Colonic mucosa (tissue), 4 donors: ENCODE results near the gene NFE2L3. TPM values are rescaled to one million over a fixed set of nuclear protein-coding genes. Genes with fewer than 3 reads are reported as not detected.
A peak's percentile ranks its signal among the peaks of the same experiment; 100 is the strongest.
"Not testable (repeated sequence)": the region's sequence is repeated elsewhere in the genome, so short reads cannot be mapped to it uniquely, and the experiment has no call there.

ENCODE experiments used
- DNase-seq: peaks from one replicate; pipeline ENCODE4 v3.0.0-alpha.2; 2020
- H3K27ac ChIP-seq: fragments of 200-600 bp; one replicate; pipeline ENCODE4 v1.8.0; 2021
- H3K27me3 ChIP-seq: fragments of 200-600 bp; one replicate; pipeline ENCODE4 v1.8.0; 2021
- H3K36me3 ChIP-seq: fragments of 200-600 bp; one replicate; pipeline ENCODE4 v1.8.0; 2021
- H3K4me1 ChIP-seq: fragments of 200-600 bp; one replicate; pipeline ENCODE4 v1.8.0; 2021; ENCODE audit warnings: mild to moderate bottlenecking
- H3K4me3 ChIP-seq: fragments of 200-600 bp; one replicate; pipeline ENCODE4 v1.8.0; 2021
- H3K9ac ChIP-seq, 2 donors: one replicate each; pipeline ENCODE4 v1.7.0; 2013; ENCODE audit warnings: control low read depth in 2 of 2, low read depth in 2 of 2, low read length in 2 of 2
- H3K9me3 ChIP-seq: fragments of 200-600 bp; one replicate; pipeline ENCODE4 v1.8.0; 2021
- intact Hi-C: fragments of 100-400 bp; cut with DNase I; formaldehyde crosslinking; loops from one replicate; pipeline ENCODE4 v1.14.1; 2022
- total RNA-seq, 2 donors: library from RNA; stranded (reverse); fragmentation: NEBNext Ultra II Directional in 1 of 2; extraction: Animal tissue kit (Norgen Biotek cat#: 25700) in 1 of 2; gene quantifications; one replicate each; pipeline ENCODE4 v1.2.1, GENCODE V29; 2021
- TF ChIP-seq, protein P1 (sequence below): fragments of 200-600 bp; IDR thresholded peaks from one replicate; pipeline ENCODE4 v1.8.0; 2022; ENCODE audit warnings: antibody characterized with exemption, mild to moderate bottlenecking
- donor health status: healthy.
- donor health status: DM: no; HTN: no; CAD: no.
- donor health status: DM: no; HTN: no; CAD: no.

The NFE2L3 gene
- total RNA-seq, 2 donors from 2014 or later: 12.0 to 13.0 TPM

GRCh38 chr7:26149391-26149977 lies 2.5 kb upstream of the NFE2L3 start:
- intact Hi-C loops: no loop called here
- TF ChIP-seq, protein P1, sequence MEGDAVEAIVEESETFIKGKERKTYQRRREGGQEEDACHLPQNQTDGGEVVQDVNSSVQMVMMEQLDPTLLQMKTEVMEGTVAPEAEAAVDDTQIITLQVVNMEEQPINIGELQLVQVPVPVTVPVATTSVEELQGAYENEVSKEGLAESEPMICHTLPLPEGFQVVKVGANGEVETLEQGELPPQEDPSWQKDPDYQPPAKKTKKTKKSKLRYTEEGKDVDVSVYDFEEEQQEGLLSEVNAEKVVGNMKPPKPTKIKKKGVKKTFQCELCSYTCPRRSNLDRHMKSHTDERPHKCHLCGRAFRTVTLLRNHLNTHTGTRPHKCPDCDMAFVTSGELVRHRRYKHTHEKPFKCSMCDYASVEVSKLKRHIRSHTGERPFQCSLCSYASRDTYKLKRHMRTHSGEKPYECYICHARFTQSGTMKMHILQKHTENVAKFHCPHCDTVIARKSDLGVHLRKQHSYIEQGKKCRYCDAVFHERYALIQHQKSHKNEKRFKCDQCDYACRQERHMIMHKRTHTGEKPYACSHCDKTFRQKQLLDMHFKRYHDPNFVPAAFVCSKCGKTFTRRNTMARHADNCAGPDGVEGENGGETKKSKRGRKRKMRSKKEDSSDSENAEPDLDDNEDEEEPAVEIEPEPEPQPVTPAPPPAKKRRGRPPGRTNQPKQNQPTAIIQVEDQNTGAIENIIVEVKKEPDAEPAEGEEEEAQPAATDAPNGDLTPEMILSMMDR: no peak
- H3K27me3 ChIP-seq: peaks cover 3% of the 10 kb centered on the region
- H3K9ac ChIP-seq: no peak overlapping the region
- H3K4me1 ChIP-seq: no peaks in the 10 kb centered on the region
- no peaks in the 10 kb centered on the region for H3K9me3 ChIP-seq
- no peaks in the 10 kb centered on the region for H3K36me3 ChIP-seq
- no peak for DNase-seq
- H3K27ac ChIP-seq: no peak overlapping the region
- H3K4me3 ChIP-seq: no peak overlapping the region

DNA sequence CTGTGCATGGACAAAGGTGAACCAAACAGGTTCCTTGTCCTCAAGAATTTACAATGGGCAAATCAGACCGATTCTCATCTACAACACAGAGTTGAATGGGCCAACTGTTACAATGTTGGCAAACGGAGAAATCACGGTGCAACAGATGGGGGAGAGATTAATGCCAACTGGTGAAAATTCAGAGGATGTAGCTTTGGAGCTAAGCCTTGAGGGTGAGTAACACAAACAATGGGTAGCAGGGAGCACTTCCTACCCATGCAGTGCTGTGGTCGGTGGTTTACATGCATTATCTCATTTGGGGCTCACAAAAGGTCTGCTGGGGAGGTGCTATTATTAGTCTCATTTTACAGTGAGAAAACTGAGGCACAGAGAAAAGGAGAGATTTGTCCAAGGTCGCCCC lies 902 bp upstream of the NFE2L3 start:
- intact Hi-C loops: no loop called here
- H3K27me3 ChIP-seq: peaks cover 3% of the 10 kb centered on the region
- H3K36me3 ChIP-seq: no peaks in the 10 kb centered on the region
- TF ChIP-seq, protein P1: no peak
- H3K9me3 ChIP-seq: no peaks in the 10 kb centered on the region
- H3K27ac ChIP-seq: no peak overlapping the region
- DNase-seq: no peak
- H3K9ac ChIP-seq: peak overlapping the region in 1 of 2 donors; percentile 65
- H3K4me1 ChIP-seq: no peaks in the 10 kb centered on the region
- no peak overlapping the region for H3K4me3 ChIP-seq

DNA sequence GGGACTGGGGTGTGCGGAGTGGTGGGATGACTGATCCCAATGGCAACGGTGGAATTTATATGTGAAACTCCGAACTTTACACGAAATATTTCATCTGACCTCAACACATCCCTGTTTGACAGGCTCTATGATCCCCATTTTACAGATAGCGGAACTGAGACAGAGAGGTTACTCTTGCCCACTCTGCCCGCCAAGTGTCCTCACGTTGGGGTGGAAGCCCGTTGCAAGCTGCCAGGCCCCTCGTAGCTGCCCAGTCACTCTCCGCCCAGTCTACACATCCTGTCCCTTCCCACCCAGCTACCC lies 397 bp upstream of the NFE2L3 start:
- TF ChIP-seq, protein P1: no peak
- Histone ChIP-seq H3K9ac (peak overlapping the region; percentile 65 to 76), H3K9me3 (no peaks in the 10 kb centered on the region), H3K4me3 (peak overlapping the region; percentile 66), H3K27ac (no peak overlapping the region), H3K27me3 (peaks cover 3% of the 10 kb centered on the region), H3K4me1 (no peaks in the 10 kb centered on the region), H3K36me3 (no peaks in the 10 kb centered on the region)
- no peak for DNase-seq
- intact Hi-C loops: no loop called here

- Histone ChIP-seq H3K9ac (peak overlapping the region; percentile 76 to 85), H3K4me3 (peak overlapping the region; percentile 66), H3K27ac (peak overlapping the region; percentile 55)
- intact Hi-C loops, H3K4me1 ChIP-seq, H3K27me3 ChIP-seq, H3K36me3 ChIP-seq, H3K9me3 ChIP-seq: not testable (repeated sequence)
- peak; percentile 32 for DNase-seq
These were observed 813 bp downstream of the NFE2L3 start for GRCh38 chr7:26152782-26153240.

DNA sequence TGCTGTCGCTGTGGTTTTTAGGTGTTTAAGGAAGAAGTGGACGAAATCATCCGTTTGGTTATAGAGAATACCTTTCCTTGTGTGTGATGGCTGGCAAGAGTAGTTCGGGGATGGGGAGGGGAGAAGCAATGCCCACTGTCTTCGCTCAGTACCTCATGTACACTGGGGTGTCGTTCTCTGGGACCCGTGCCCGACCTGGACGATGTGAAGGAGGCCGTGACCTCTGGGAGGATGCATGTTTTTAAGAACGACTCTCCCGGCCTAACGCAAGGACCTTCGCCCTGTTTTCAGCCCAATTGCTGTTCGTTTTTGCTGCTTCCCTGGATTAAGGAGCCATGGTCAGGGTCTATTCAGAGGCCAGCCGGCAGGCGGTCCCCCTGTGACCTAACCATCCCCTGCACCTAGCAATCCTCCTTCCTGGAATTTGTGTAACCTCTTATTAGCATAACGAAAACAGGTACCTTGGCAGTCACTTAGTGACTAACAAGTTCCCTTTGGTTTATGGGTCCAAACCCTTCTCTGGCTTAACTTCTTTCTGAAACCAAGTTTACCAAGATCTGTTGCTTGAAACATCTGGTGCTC lies 1.3 kb downstream of the NFE2L3 start:
- no peaks in the 10 kb centered on the region for H3K36me3 ChIP-seq
- TF ChIP-seq, protein P1: no peak
- no peaks in the 10 kb centered on the region for H3K9me3 ChIP-seq
- peak overlapping the region; percentile 66 for H3K4me3 ChIP-seq
- peak overlapping the region; percentile 55 for H3K27ac ChIP-seq
- peak; percentile 48 for DNase-seq
- no peaks in the 10 kb centered on the region for H3K27me3 ChIP-seq
- intact Hi-C loops: no loop called here
- peak overlapping the region; percentile 76 to 85 for H3K9ac ChIP-seq
- H3K4me1 ChIP-seq: peaks cover 3% of the 10 kb centered on the region
